Stimulated activated naive CD8-positive, alpha-beta T cell treated with anti-CD3 and anti-CD28 coated beads, Interleukin-15, amount 100 ng/mL, for 72 hours (primary cell): Measurements from ENCODE around the gene ITGB2.
"Not testable (repeated sequence)": the region's sequence is repeated elsewhere in the genome, so short reads cannot be mapped to it uniquely, and the experiment has no call there.

Source experiments
- ATAC-seq: fragments of 150-1000 bp; cut with Tn5 transposase; 2 replicates; pipeline ENCODE4 v1.10.0; 2021; ENCODE audit warnings: mild to moderate bottlenecking, moderate library complexity
- DNase-seq, 2 donors: peaks; one replicate each; pipeline ENCODE4 v3.0.0; 2021 to 2022
- H3K27ac Mint-ChIP-seq, 2 donors: one replicate each; pipeline ENCODE4 v1.8.0; 2022; ENCODE audit warnings: mild to moderate bottlenecking in 2 of 2, mixed read lengths in 2 of 2, moderate library complexity in 2 of 2
- H3K27me3 Mint-ChIP-seq: one replicate; pipeline ENCODE4 v1.8.0; 2022; ENCODE audit warnings: mixed read lengths
- H3K4me1 Mint-ChIP-seq: one replicate; pipeline ENCODE4 v1.8.0; 2022; ENCODE audit warnings: mild to moderate bottlenecking, mixed read lengths
- H3K4me3 Mint-ChIP-seq, 2 donors: one replicate each; pipeline ENCODE4 v1.8.0; 2022; ENCODE audit warnings: mild to moderate bottlenecking in 2 of 2, mixed read lengths in 2 of 2, moderate library complexity in 1 of 2
- H3K9me3 Mint-ChIP-seq, 2 donors: one replicate each; pipeline ENCODE4 v1.8.0; 2022; ENCODE audit warnings: mixed read lengths in 2 of 2

The ITGB2 gene

DNA sequence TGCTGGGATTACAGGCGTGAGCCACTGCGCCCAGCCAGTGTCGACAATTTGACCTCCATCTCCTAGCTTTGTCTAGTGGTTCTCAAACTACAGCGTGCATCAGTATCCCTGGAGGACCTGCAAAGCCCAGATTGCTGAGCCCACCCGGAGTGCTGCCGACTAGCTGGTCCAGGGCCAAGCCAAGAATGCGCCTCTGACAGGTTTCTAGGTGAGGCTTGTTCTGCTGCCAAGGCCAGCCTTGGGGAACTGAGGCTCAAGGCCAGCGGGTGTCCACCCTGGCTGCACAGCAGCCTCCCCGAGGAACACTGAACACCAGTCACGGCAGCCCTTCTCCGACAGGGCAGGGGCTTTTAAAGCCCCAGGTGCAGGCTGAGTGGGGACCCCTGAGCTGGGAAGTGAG, 37.4 kb downstream of the ITGB2 start:
- ATAC-seq (no peak), DNase-seq (no peak)
- no peaks in the 10 kb centered on the region for H3K27me3 Mint-ChIP-seq
- H3K9me3 Mint-ChIP-seq: no peaks in the 10 kb centered on the region
- H3K27ac Mint-ChIP-seq: no peak overlapping the region
- no peak overlapping the region for H3K4me3 Mint-ChIP-seq
- peaks cover 41% of the 10 kb centered on the region for H3K4me1 Mint-ChIP-seq

DNA sequence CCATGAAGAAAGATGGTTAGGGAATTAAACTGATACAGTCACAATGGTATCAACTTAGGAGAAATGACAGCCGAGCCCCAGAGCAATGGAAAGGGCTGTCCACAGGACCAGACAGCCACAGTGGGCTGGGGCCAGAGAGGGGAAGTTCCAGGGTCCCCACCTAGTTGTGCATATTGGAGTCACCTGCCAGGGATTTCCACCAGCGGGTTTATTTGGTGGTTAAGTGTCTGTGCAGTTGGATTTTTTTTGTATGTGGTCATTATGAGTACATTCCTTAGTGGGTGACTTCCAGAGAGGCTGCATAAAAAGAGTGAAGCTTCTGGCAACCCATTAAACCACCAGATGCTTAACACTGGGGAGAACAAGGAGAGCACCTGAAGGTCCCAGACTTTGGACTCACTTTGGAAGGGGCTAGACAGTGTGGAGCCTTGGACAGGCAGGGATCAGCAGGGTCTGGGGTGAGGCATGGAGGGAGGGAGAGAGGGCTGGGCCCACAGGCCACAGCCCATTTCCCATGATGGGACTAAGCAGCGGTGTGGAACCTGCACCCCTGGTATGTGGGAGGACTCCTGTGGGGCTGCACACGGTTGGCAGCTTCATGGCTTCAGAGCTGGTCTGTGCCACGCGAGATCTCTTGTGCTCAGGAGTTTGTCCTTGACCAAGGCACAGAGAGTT, 39.4 kb downstream of the ITGB2 start:
- DNase-seq: no peak
- Mint-ChIP-seq H3K27ac (peak overlapping the region; percentile 15 to 60), H3K4me1 (peaks cover 30% of the 10 kb centered on the region), H3K9me3 (no peaks in the 10 kb centered on the region), H3K4me3 (peak overlapping the region; percentile 14 to 42), H3K27me3 (no peaks in the 10 kb centered on the region)
- ATAC-seq: peak; percentile 69

DNA sequence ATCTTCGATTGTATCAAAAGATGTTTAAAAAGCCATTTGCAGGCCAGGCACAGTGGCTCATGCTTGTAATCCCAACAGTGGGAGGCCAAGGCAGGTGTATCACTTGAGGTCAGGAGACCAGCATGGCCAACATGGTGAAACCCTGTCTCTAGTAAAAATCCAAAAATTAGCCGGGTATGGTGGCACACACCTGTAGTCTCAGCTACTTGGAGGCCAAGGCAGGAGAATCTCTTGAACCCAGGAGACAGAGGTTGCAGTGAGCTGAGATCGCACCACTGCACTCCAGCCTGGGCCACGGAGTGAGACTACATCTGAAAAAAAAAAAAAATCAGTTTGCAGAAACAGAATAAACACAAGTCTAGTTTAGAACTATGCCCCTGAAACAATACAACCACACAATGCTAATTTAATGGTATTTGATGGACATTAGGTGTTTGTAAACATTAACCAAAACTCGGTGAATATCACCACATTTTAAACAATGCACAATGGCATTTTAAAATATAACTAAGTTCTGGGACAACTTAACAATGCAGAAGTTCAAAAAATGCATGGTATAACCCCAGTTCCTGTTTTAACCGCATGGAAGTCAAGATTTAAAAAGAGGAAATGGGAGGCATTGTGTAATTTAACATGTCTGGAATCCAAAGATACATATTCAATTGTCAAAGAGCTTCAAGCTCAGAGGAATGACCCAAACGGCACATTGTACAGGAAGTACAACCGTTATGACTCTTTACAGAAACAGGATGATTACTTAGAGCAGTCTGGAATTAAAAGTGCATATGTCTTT, 40.1 kb downstream of the ITGB2 start:
- peak; percentile 51 for ATAC-seq
- Mint-ChIP-seq H3K9me3 (no peaks in the 10 kb centered on the region), H3K4me3 (peak overlapping the region; percentile 14 to 42), H3K4me1 (peaks cover 29% of the 10 kb centered on the region), H3K27me3 (no peaks in the 10 kb centered on the region), H3K27ac (peak overlapping the region in 1 of 2 donors; percentile 5)
- DNase-seq: no peak

DNA sequence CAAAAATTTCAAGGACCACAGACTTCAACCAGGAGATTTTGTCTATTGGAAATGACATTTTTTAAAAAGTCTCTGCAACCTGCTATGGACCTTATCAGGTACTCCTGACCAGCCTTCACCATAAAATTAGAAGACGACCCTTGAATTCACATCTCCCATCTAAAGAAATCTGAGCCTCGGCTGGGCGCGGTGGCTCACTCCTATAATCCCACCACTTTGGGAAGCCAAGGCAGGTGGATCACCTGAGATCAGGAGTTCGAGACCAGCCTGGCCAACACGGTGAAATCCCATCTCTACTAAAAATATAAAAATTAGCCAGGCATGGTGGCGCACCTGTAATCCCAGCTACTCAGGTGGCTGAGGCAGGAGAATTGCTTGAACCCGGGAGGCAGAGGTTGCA, 41.5 kb downstream of the ITGB2 start:
- H3K27me3 Mint-ChIP-seq, DNase-seq, H3K9me3 Mint-ChIP-seq, ATAC-seq, H3K27ac Mint-ChIP-seq, H3K4me3 Mint-ChIP-seq: not testable (repeated sequence)
- peaks cover 42% of the 10 kb centered on the region for H3K4me1 Mint-ChIP-seq

DNA sequence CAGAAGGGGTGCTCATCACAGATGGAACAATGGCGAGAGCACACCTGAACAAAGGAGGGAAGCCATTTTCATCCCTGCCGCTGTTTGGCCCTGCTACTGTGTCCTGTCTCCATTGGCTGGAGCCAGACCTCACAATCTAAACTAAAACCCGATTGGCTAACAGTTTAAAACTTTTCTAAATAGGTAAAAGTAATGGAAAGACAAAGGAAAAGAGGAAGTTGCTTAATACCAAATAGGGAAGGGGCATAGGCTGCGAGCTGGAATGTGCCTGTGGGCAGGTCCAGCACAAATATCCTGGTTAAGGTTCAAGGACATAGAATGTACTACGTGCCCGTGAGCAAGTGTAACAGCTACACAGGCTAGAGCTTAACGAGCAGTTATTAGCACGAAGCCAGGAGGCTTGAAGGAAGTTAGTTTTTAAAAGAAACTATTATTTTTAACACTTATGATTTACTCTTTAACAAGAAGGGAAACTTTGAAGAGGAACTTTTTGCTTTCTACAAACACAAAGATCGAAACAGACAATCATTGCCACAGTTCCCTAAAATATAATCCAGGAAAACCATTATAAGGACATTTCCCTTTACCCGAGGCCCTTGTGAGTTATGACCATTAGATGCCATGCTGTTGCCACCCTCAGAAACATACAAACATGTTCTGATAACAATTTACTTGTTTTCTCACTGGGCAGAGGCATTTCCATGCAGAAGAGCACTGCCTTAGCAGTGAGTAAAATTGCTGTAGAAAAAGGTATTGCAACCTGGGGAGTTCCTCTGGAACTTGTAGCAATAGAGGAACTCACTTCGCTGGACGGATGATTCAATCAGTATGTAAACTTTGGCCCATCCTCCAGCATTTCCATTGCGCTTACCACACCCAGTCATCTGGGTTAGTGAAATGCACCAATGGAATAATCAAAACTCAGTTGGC, 42.4 kb downstream of the ITGB2 start:
- ATAC-seq (no peak), DNase-seq (no peak)
- Mint-ChIP-seq H3K27me3 (no peaks in the 10 kb centered on the region), H3K4me1 (peaks cover 43% of the 10 kb centered on the region), H3K27ac (no peak overlapping the region), H3K9me3 (no peaks in the 10 kb centered on the region), H3K4me3 (no peak overlapping the region)

DNA sequence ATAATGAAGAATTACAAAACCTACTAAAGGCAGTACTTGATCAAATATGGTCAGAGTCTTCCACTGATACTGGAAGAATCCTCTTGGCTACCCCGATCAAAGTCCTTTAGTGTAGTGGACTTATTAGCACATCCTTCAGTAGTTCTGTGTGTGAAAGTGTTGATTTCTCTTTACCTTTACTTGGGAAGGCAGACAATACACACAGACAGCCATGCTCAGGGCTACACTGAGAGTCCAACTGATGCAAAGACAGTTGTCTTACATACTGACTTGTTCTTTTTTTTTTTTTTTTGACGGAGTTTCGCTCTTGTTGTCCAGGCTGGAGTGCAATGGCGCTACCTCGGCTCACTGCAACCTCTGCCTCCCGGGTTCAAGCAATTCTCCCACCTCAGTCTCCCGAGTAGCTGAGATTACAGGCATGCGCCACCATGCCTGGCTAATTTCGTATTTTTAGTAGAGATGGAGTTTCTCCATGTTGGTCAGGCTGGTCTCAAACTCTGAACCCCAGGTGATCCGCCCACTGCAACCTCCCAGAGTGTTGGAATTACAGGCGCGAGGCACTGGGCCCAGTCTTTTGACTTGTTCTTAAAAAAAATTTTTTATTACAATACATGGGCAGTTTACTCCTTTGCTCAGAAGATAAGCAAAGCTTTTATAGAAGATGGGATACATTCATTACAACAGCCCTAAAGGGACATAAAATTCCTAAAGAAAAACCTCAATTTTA, 43.7 kb downstream of the ITGB2 start:
- H3K9me3 Mint-ChIP-seq: no peaks in the 10 kb centered on the region
- H3K27me3 Mint-ChIP-seq: no peaks in the 10 kb centered on the region
- H3K4me3 Mint-ChIP-seq: no peak overlapping the region
- peaks cover 43% of the 10 kb centered on the region for H3K4me1 Mint-ChIP-seq
- H3K27ac Mint-ChIP-seq: no peak overlapping the region
- ATAC-seq (no peak), DNase-seq (no peak)

DNA sequence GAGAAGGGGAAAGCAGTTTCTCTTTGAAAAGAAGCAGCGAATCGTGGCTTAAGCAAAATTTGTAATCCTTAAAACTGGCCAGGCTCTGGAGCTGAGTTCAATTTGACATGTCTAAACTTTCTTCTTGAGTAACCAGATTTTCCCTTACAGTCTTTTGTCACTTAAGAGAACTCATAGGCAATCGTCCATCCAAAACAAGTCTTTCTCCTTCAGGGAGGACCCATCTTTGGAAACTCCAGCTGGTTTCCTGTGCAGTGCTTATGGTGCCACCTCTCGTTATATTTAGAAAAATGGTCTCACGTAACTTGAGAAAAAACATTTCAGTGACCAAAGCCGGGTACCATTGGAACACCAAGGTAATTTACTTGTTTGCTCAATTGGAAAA, 45.4 kb downstream of the ITGB2 start:
- H3K4me3 Mint-ChIP-seq: peak overlapping the region; percentile 91 to 96
- DNase-seq (no peak), ATAC-seq (no peak)
- no peaks in the 10 kb centered on the region for H3K9me3 Mint-ChIP-seq
- H3K27me3 Mint-ChIP-seq: no peaks in the 10 kb centered on the region
- peak overlapping the region; percentile 46 to 96 for H3K27ac Mint-ChIP-seq
- peaks cover 43% of the 10 kb centered on the region for H3K4me1 Mint-ChIP-seq

DNA sequence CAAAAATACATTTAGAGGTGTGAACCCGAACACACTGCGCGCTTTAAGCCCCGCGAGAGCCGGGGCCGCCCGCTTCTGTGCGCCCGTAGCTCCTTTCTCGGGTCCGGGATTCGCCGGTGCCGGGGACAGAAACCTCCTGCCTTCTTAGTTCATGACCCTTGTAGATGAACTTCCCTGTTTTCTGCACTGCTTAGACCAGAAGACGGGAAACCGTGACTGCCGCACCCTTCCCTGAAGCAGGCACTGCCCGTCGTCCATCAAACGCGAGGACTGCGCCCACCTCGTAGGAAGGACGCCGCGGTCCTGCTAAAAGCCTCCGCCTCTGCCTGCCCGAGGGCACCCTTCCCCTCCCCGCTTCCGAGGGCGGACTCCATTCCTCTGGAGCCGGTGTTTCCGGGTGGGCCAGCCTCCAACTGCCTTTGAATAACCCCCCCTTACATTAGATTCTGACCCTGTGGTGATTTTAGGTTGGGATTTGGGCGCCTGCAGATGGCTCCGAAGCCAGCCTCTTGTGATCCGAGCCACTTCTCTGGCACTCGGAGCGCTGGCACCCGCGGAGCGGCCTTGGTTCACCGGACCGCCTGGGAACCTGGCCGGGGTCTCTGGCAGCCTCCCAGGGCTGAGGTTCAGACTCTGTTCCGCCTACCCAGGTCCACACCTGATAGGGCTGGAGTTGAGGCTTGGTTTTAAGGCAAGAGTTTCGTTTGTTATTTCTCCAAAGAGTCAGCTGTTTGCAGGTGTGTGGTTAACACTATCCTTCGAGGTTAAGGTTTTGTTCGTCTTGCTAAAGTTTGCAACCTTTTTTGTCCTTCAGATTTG, 46.0 kb downstream of the ITGB2 start:
- H3K4me3 Mint-ChIP-seq: peak overlapping the region; percentile 91 to 96
- H3K4me1 Mint-ChIP-seq: peaks cover 49% of the 10 kb centered on the region
- DNase-seq (peak; percentile 42), ATAC-seq (peak; percentile 18)
- H3K27ac Mint-ChIP-seq: peak overlapping the region; percentile 46 to 96
- H3K27me3 Mint-ChIP-seq: no peaks in the 10 kb centered on the region
- no peaks in the 10 kb centered on the region for H3K9me3 Mint-ChIP-seq

DNA sequence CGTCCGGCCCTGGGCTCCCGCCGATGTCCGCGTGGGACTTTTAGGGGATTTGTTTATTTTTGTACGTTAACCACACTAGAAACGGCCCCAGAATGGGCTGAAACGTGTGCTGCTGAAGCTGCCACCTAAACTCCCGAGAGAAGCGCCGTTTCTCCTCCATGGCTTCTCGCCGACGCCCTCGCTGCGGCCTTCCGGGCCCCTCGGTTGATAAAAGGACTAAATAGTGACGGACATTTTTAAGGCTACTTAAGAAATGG, 46.5 kb downstream of the ITGB2 start:
- H3K9me3 Mint-ChIP-seq: no peaks in the 10 kb centered on the region
- H3K27ac Mint-ChIP-seq: peak overlapping the region; percentile 44 to 96
- peak overlapping the region; percentile 91 to 96 for H3K4me3 Mint-ChIP-seq
- H3K27me3 Mint-ChIP-seq: no peaks in the 10 kb centered on the region
- no peak for ATAC-seq
- peaks cover 52% of the 10 kb centered on the region for H3K4me1 Mint-ChIP-seq
- DNase-seq: no peak

DNA sequence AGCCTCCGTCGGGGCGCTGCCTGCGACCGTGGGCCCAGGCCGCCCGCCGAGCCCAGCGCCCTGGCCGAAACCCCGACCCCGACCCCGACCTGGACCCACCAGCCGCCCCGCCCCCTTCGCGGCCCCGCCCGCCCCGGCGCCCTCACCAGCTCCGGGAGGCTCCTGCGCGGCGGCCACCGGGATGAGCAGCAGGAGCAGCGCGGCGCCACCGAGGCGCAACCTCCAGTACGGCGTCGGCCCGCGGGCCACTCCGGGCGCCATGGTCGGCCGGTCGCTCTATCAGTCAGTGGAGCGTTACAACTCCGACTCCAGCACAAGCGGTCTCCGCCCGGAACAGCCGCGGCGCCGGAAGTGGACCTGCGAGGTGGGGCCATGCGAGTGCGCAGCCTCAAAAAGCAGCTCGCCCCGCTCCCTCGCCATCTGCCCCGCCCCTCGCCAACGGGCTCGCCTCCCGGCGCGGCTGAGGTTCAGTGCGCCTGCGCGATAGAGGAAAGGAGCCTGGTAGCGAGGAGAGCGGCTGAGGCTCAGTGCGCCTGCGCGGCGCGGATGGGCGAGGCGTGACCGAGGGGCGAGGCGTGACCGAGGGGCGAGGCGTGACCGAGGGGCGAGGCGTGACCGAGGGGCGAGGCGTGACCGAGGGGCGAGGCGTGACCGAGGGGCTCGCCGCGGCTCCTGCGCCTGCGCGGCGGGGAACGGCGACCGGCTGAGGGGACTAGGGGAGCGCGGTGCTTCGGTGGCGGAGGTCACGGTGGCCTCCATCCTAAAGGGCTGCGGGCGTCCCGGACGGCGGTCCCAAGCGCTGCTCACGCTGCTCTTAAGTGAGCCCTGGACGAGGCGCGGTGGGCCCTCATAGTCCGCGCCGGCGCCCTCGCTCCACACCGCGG, 47.1 kb downstream of the ITGB2 start, which contains the start of gene PTTG1IP:
PTTG1IP (minus strand) TSS at position 335 of the 884 bp plus-strand sequence; CDS start at position 261, 74 bp downstream.
- Mint-ChIP-seq H3K4me1 (peaks cover 58% of the 10 kb centered on the region), H3K4me3 (peak within 1 kb of the TSS; percentile 96), H3K9me3 (no peaks in the 10 kb centered on the region), H3K27me3 (no peaks in the 10 kb centered on the region), H3K27ac (peak within 1 kb of the TSS; percentile 73 to 96)
- ATAC-seq (peak; percentile 85), DNase-seq (peak; percentile 100)

DNA sequence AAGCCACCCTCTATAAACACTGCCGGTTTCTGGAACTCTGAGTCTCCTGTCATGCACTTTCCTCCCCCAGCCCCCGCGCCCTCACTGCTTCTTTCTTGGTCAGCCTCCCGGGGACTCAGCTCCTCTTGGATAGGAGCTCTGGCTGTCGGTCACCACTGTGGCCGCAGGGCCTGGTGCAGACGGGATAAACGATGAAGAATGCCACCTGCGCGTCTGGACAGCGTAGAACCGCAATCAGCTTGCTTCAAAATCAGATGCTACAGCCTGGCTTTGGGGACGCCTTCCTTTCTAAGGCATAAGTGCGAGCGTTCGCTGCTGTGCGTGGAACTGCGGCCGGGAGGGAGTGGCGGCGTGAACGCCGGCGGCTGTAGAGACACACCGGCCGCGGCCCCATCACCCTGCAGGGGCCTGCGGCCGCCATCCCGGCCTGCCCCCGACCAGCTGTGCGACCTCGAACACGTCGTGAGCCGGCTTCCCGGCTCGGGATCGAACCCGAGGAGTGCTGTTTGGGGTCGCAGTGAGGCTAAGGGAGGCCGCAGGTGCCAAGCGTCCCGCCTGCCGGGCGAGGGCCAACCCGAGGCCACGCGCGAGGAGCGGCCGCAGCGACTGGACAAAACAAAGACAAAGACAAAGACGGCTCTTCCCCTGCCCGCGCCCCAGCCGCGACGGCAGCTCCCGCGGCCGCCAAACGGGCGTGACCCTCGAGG, 47.9 kb downstream of the ITGB2 start:
- Mint-ChIP-seq H3K9me3 (no peaks in the 10 kb centered on the region), H3K27me3 (no peaks in the 10 kb centered on the region), H3K4me3 (peak overlapping the region; percentile 96), H3K4me1 (peaks cover 66% of the 10 kb centered on the region), H3K27ac (peak overlapping the region; percentile 50 to 80)
- no peak for ATAC-seq
- no peak for DNase-seq

DNA sequence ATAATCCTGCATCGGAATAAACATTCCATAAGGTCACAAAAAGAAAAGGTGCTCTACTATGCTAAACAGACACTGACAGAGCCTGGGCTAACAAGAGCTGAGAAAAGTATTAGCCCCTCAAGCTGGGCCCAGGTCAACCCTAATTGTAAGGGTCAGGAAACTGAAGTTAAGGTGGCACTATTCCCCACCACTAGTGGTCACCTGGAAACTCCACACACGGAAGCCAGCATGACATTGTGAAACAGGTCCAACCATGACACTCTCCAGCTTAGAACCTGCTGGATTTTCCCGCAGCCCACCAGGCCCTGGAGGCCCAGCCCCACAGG, 48.4 kb downstream of the ITGB2 start:
- Mint-ChIP-seq H3K4me1 (peaks cover 71% of the 10 kb centered on the region), H3K27me3 (no peaks in the 10 kb centered on the region), H3K4me3 (peak overlapping the region; percentile 96), H3K27ac (peak overlapping the region in 1 of 2 donors; percentile 50), H3K9me3 (no peaks in the 10 kb centered on the region)
- no peak for DNase-seq
- no peak for ATAC-seq

DNA sequence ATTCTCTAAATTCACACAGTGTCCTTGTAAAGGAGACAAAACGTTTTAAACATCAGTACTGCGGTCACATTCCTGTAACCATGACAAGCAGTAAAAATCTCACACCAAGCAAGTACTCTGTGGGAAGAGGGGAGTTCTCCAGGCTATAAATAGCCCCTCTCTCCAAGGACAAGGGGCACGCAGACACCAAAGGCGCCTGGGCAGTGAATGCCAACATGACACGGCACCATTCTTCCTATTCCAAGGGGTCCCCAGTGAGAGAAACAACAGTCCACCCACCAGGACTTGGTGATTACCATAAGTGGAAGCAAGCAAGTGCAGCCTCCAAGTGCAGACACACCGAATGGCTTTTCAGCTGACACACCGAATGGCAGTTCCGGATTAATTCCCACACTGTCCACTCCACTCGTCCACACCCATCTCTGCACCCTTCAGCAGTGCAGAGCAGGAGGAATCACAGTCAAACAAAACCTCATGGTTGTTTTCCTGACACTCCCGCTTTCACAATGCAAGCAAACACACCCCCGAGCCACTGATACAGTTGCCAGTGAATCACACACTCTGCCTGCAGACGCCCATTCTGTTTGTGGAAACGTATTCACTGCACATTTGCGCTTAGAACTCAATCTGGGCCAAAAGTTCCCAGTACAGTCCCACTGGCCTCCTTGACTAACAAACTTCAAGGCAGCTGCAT, 49.0 kb downstream of the ITGB2 start:
- H3K4me1 Mint-ChIP-seq: peaks cover 77% of the 10 kb centered on the region
- no peaks in the 10 kb centered on the region for H3K9me3 Mint-ChIP-seq
- no peak for ATAC-seq
- peak overlapping the region; percentile 96 for H3K4me3 Mint-ChIP-seq
- DNase-seq: no peak
- H3K27me3 Mint-ChIP-seq: no peaks in the 10 kb centered on the region
- H3K27ac Mint-ChIP-seq: peak overlapping the region in 1 of 2 donors; percentile 69
